Pons (tissue), 1 donor: Measurements from ENCODE around the gene EDC4.

Source experiments
- DNase-seq: peaks from one replicate; pipeline ENCODE4 v3.0.0-alpha.2; 2016; ENCODE audit warnings: low spot score

Gene EDC4

DNA sequence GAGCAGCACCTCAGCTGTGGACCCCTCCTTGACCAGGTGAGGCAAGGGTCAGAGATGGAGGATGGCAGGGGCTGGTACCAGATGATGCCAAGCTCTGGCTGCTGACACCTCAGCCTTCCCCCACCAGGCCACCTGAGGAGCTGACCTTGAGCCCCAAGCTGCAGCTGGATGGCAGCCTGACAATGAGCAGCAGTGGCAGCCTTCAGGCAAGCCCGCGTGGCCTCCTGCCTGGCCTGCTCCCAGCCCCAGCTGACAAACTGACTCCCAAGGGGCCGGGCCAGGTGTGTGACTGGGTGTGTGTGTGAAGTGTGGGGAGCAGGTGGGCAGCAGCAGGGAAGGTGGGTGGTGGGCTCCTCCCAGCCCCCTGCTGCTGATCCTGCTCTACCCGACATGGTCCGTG, 7.1 kb downstream of the EDC4 start:
- no peak for DNase-seq

DNA sequence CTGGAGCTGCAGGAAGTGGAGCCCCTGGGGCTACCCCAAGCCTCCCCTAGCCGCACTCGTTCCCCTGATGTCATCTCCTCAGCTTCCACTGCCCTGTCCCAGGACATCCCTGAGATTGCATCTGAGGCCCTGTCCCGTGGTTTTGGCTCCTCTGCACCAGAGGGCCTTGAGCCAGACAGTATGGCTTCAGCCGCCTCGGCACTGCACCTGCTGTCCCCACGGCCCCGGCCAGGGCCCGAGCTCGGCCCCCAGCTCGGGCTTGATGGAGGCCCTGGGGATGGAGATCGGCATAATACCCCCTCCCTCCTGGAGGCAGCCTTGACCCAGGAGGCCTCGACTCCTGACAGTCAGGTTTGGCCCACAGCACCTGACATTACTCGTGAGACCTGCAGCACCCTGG, 7.7 kb downstream of the EDC4 start:
- no peak for DNase-seq

DNA sequence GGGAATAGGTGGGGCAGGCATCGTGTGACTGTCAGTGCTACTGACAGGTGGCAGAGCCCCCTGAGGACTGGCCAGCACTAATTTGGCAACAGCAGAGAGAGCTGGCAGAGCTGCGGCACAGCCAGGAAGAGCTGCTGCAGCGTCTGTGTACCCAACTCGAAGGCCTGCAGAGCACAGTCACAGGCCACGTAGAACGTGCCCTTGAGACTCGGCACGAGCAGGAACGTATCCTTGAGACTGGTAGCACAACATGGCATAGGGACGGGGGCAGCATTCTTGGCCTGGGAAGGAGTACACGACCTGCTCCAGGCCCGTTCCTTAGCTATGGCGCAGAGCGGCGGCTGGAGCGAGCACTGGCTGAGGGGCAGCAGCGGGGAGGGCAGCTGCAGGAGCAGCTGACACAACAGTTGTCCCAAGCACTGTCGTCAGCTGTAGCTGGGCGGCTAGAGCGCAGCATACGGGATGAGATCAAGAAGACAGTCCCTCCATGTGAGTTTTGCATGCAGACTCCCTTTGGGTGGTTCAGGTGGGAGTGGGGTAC, 8.8 kb downstream of the EDC4 start:
- DNase-seq, result peak; percentile 80

DNA sequence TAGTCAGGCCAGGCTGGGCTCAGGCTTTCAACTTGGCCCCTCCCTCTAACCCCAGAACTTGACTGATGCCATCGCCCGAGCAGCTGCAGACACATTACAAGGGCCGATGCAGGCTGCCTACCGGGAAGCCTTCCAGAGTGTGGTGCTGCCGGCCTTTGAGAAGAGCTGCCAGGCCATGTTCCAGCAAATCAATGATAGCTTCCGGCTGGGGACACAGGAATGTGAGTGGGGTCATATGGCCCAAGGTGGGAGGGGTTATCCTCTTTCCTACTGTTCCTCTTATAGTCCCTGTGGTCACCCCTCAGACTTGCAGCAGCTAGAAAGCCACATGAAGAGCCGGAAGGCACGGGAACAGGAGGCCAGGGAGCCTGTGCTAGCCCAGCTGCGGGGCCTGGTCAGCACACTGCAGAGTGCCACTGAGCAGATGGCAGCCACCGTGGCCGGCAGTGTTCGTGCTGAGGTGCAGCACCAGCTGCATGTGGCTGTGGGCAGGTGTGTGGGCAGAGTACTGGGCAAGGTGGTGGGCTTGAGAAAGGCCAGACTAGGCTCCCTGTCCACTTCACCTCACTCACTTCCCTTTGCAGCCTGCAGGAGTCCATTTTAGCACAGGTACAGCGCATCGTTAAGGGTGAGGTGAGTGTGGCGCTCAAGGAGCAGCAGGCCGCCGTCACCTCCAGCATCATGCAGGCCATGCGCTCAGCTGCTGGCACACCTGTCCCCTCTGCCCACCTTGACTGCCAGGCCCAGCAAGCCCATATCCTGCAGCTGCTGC, 9.7 kb downstream of the EDC4 start:
- DNase-seq, result peak; percentile 96

DNA sequence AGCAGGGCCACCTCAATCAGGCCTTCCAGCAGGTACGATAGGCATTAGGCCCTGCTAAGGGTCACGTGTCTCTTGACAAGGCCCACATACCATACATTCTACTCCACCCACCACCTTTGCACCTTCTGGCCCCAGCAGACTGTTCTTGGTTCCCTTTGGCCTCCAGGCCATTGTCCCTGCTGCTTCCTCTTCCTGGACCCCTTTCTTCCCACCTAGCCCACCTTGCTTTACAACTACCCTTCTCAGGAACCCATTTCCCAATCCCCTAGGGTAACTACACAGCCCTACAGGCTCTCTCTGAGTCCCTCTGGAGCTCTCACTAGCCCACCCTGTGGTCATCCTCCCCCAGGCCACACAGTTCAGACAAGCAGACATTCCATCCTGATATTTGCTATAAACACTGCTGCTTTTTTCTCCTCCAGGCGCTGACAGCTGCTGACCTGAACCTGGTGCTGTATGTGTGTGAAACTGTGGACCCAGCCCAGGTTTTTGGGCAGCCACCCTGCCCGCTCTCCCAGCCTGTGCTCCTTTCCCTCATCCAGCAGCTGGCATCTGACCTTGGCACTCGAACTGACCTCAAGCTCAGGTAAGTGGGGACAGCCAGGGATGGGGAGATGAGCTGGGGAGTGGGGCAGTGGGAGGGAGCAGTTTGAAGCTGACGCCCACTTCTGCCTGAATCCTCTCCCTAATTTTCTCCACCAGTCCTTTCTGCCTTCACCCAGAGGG, 10.5 kb downstream of the EDC4 start:
- DNase-seq, result no peak

DNA sequence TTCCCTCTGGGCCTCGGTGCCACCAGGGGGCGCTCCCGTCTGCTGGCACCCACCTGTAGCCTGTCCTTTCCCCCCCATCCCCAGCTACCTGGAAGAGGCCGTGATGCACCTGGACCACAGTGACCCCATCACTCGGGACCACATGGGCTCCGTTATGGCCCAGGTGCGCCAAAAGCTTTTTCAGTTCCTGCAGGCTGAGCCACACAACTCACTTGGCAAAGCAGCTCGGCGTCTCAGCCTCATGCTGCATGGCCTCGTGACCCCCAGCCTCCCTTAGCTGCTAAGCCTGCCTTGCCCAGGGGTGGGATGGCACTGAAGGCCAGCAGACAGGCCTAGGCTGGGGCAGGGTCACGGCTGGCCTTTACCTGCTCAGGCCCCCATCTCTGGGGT, 11.0 kb downstream of the EDC4 start:
- no peak for DNase-seq

DNA sequence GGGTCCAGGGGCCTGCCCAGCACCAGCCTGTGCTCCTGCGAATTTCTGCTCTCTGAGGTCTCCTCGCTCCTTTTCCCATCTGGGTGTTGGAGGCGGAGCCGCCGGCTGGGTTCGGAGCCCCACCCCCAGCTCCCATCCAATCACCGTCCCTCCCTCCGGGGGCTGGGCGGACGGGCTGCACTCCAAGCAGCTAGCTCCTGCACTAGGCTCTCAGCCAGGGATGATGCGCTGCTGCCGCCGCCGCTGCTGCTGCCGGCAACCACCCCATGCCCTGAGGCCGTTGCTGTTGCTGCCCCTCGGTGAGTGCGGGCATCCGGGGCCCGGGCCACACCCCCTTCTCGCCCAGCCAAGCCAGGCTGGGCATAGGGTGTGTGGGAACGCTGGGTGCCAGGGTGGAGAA, 11.8 kb downstream of the EDC4 start, which contains the start of gene NRN1L:
NRN1L (plus strand) TSS at position 202 of the 400 bp plus-strand sequence; CDS start at position 221, 19 bp downstream.
- DNase-seq, result peak; percentile 82

DNA sequence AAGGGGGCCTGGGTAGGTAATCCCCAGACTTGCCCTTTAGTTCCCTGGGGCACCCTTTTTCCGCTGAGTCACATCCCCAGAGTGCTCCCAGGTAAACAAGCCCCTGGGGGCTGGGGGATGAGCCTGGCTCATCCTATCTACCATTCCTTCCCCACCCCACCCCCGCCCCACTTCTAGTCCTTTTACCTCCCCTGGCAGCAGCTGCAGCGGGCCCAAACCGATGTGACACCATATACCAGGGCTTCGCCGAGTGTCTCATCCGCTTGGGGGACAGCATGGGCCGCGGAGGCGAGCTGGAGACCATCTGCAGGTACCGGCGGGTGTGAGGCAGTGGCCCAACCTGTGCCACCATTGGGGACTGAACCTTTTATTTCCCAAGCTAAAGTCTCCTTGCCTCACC, 12.7 kb downstream of the EDC4 start:
- no peak for DNase-seq

DNA sequence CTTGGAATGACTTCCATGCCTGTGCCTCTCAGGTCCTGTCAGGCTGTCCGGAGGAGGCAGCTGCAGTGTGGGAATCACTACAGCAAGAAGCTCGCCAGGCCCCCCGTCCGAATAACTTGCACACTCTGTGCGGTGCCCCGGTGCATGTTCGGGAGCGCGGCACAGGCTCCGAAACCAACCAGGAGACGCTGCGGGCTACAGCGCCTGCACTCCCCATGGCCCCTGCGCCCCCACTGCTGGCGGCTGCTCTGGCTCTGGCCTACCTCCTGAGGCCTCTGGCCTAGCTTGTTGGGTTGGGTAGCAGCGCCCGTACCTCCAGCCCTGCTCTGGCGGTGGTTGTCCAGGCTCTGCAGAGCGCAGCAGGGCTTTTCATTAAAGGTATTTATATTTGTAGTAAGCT, 13.1 kb downstream of the EDC4 start:
- DNase-seq, result no peak

DNA sequence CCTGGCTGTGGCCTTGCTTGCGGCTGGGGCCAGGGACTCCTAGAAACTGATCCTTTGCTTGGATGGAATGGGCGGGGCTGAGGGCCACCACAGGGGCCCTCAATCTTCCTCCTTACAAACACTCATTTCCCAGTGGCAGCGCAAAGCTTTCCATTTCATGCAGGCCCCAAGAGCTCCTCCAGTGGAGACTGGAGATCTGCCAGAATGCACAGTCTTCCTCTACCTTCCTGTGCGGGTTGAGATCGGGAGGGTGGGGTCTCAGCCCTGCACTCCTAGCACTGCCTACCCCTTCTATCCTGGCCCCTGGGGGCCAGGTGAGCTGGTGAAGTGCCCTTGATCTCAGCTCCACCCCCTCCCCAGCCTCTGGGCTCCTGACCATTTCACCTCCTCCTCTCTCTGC, 13.5 kb downstream of the EDC4 start:
- no peak for DNase-seq

DNA sequence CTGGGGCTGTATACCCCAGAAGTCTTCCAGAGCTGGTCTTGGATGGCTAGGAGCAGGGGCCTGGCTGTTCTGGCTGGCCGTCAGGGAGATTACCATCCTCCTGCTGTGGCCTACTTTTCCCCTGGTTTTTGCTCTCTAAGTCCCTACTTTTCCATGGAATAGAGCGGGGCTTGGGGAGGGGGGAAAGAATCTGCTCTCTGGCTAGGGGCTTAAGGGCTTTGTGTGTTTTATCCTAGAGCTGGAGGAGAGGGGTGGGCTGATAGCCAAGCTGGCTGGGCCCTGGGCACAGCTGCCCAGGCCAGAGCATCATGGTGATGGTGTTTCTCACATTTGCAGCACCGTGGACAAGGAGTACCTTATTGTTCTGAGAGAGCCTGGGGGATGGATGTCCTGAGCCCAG, 15.5 kb downstream of the EDC4 start:
- DNase-seq, result no peak

DNA sequence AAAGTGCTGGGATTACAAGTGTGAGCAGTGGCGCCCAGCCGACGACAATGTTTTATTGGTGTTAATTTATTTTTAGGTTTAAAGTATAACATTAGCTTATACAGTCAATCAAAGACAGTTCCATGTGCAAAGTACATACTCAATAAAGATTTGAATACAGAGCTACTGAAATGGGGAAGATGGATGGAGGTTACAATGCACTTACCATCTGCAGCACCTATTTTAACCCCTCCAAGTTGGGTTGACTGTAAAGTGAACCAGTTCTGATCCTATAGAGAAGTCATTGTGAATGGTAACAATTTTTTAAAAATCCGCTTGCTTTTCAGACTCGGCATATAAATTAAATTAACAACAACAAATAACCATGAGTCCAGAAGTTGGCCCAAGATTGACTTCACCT, 19.5 kb downstream of the EDC4 start:
- no peak for DNase-seq

DNA sequence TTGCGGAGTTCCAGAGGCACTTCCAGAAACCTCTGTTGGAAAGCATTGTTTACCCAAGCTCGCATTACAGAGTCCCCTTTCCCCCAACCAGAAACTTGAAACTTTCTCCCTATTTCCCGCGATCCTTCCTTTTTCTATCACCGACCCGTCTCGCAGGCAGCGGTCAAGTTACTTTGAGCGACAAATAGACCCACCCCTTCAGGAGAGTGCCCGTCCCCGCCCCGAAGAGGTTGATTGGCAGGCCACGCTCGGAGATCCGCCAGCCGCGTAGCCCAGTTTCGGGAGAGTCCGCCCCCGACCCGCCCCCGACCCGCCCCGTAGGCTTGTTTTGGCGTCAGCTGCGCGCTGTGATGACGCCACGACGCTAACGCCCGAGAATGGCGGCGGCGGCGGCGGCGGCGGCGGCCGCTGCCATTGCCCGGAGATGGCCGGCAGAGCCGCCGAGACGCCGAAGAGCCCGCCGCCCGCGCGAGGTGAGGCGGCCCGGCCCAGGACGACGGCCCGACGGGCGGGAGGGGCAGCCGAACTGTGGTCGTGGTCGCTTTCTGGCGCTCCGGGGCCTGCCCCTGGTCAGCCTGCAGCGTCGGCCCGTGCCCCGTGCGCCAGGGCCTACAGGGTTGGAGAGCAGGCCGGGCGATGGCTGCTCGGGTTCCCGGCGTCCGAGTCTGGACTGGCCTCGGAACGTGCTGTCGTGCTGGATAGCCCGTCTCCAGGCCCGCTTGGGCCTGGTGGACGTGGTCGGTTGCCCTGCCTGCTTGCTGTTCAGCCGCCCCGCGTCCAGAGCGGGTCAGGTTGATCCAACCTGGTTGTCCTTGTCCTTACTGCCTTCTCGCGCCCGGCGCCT, 20.3 kb downstream of the EDC4 start, which contains the start of gene PSKH1:
PSKH1 (plus strand) TSS at position 356 of the 844 bp plus-strand sequence. CDS start 15,496 bp downstream, outside the sequence.
- DNase-seq, result peak; percentile 96

DNA sequence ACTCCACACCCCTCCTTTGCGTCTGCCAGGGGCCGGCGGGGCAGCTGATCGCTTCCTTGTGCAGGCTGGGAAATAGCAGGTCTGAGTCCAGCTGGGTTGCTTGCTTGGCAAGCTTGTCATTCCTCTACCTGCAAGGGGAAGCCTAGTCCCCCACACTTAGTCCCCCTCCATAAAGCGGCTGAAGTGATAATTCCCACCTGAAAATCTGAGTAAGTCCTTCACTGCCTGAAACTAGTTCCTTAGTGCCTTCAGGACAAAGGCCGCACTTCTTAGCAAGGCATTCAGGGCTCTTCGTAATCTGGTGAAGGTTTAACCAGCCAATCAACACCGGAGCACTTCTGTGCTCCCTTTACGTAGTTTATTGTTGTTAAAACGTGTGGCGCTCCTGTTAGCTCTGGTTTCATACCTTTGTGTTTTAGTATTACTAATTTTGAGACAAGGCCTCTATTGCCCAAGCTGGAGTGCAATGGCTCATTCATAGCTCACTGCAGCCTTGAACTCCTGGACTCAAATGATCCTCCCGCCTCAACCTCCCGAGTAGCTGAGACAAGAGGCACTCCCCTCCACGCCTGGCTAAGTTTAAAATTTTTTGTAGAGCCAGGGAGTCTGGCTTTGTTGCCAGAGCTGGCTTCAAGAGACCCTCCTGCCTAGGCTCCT, 21.0 kb downstream of the EDC4 start:
- DNase-seq, result no peak

DNA sequence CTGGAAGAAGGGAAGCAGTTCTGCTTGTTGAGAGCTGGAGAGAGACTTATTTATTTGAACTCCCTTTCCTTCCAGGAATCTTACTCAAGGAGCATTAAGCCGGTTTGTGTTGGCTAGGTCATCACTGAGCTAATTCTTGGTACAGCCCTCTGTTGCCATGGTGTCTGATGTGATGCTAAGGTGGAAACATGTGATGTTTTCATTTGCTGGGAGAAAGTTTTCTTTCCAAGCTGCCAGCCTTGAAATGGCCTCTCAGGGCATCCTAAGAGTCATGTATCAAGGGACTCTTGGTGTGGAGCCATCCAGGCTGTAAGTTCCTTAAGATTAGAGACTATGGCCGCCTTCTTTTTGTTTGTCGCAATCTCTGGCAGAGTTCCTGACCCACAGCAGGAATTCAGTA, 24.4 kb downstream of the EDC4 start:
- DNase-seq, result peak; percentile 55

DNA sequence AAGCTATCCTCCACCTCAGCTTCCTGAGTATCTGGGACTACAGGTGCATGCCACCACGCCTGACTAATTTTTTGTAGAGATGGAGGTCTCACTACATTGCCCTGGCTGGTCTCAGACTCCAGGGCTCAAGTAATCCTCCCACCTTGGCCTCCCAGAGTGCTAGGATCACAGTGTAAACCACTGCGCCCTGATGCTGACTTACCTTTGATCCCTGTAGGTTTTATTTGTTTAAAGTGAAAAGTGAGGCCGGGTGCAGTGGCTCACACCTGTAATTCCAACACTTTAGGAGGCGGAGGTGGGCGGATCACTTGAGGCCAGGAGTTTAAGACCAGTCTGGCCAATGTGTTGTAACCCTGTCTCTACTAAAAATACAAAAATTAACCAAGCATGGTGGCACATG, 28.9 kb downstream of the EDC4 start:
- no peak for DNase-seq

DNA sequence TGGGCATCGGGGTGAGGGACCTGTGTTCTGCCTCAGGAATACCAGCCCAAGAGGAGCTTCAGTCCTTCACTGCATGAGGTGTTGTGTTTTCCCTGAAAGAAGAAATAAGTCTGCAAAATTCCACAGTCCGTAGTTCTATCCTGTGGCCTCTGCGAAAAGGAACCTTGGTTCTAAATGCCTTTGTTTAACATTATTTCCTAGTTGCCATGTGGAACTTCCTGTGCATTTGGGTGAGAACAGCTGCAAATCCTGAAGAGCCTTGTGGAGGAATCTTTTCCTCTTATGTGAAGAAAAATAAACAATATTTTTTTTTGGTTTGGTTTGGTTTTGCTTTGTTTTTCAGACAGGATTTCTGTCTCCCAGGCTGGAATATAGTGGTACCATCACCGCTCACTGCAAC, 30.0 kb downstream of the EDC4 start:
- no peak for DNase-seq

DNA sequence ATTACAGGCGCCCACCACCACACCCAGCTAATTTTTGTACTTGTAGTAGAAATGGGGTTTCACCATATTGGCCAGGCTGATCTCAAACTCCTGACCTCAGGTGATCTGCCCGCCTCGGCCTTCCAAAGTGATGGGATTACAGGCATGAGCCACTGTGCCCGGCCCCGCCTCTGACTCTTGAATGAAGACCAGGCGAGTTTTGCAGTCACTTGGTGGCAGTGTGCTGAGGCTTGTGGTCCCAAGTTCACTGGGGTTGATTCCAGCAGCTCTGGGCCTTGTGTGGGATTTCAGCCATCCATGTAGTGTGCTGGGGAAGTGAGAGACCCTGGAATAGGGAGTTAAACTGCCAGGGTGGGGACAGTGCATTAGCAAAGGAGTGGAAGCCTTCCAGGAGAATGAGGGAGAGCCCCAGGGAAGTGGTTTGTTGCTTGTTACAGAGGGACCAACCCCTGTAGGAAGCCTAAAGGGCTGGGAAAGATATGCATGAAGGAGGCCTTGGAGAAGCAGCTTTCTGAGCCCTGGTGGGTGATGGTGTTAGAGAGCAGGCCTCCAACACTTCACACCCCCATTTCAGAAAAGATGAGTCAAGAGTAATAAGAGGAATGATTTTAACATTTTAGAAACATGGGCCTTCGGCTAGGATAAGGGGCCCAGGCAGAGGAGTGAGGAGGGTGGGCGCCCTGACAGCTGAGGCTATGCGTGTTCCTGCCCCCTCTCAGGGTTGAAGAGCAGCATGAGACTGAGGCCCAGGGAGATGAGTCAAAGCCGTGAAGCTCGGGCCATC, 34.7 kb downstream of the EDC4 start:
- no peak for DNase-seq

DNA sequence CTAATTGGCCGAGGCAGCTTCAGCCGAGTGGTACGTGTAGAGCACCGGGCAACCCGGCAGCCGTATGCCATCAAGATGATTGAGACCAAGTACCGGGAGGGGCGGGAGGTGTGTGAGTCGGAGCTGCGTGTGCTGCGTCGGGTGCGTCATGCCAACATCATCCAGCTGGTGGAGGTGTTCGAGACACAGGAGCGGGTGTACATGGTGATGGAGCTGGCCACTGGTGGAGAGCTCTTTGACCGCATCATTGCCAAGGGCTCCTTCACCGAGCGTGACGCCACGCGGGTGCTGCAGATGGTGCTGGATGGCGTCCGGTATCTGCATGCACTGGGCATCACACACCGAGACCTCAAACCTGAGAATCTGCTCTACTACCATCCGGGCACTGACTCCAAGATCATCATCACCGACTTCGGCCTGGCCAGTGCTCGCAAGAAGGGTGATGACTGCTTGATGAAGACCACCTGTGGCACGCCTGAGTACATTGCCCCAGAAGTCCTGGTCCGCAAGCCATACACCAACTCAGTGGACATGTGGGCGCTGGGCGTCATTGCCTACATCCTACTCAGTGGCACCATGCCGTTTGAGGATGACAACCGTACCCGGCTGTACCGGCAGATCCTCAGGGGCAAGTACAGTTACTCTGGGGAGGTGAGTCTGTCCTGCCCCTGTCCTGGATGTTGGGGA, 36.3 kb downstream of the EDC4 start:
- DNase-seq, result no peak

DNA sequence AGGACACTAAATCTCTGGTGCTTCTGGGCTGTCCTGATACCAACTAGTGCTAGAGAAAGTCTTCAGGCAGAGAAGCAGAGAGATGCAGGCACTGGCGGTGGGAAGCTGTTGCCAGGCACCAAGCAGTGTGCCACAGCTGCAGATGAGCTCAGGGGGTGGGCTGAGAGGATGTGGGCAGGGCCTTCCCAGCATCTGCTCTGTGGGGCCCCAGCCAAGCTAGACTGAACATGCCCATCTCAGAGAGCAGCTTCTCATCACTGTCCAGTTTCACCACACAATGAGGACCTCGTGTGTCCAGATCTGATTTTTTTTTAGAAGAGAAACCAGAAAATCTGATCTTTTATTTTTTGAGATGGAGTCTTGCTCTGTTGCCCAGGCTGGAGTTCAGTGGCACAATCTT, 37.3 kb downstream of the EDC4 start:
- DNase-seq, result peak; percentile 94
